ENCODE results near the gene RASA3.

Gene RASA3

GRCh38 chr13:114039471-114040141 lies 92.8 kb downstream of the RASA3 start:
- in situ Hi-C loops (cut with MboI; ENCODE audit: low sequenced_read_pairs): no loop called here

- in situ Hi-C loops (cut with MboI; ENCODE audit: low sequenced_read_pairs): no loop called here
Observed at GRCh38 chr13:114038900-114039299, 93.5 kb downstream of the RASA3 start.

GRCh38 chr13:114038211-114038613 lies 94.2 kb downstream of the RASA3 start:
- in situ Hi-C loops (cut with MboI; ENCODE audit: low sequenced_read_pairs): no loop called here

GRCh38 chr13:114037674-114038073 lies 94.7 kb downstream of the RASA3 start:
- in situ Hi-C loops (cut with MboI; ENCODE audit: low sequenced_read_pairs): no loop called here

- in situ Hi-C loops (cut with MboI; ENCODE audit: low sequenced_read_pairs): no loop called here
Observed at GRCh38 chr13:114035583-114036531, 96.6 kb downstream of the RASA3 start.

- in situ Hi-C loops (cut with MboI; ENCODE audit: low sequenced_read_pairs): no loop called here
Observed at GRCh38 chr13:114035186-114035582, 97.2 kb downstream of the RASA3 start.

- in situ Hi-C loops (cut with MboI; ENCODE audit: low sequenced_read_pairs): no loop called here
Observed at GRCh38 chr13:114034481-114034891, 97.9 kb downstream of the RASA3 start.

GRCh38 chr13:114033541-114034315 lies 98.7 kb downstream of the RASA3 start:
- in situ Hi-C loops (cut with MboI; ENCODE audit: low sequenced_read_pairs): no loop called here

- in situ Hi-C loops (cut with MboI; ENCODE audit: low sequenced_read_pairs): no loop called here
Observed at GRCh38 chr13:114032126-114032799, 100.2 kb downstream of the RASA3 start.

- in situ Hi-C loops (cut with MboI; ENCODE audit: low sequenced_read_pairs): no loop called here
Observed at GRCh38 chr13:114031631-114032030, 100.8 kb downstream of the RASA3 start.

- in situ Hi-C loops (cut with MboI; ENCODE audit: low sequenced_read_pairs): no loop called here
Observed at GRCh38 chr13:114030666-114031610, 101.5 kb downstream of the RASA3 start.

- in situ Hi-C loops (cut with MboI; ENCODE audit: low sequenced_read_pairs): no loop called here
Observed at GRCh38 chr13:114029866-114030625, 102.4 kb downstream of the RASA3 start.

- in situ Hi-C loops (cut with MboI; ENCODE audit: low sequenced_read_pairs): no loop called here
Observed at GRCh38 chr13:114027826-114028225, 104.6 kb downstream of the RASA3 start.

- in situ Hi-C loops (cut with MboI; ENCODE audit: low sequenced_read_pairs): no loop called here
Observed at GRCh38 chr13:114027046-114027715, 105.2 kb downstream of the RASA3 start.

- in situ Hi-C loops (cut with MboI; ENCODE audit: low sequenced_read_pairs): no loop called here
Observed at GRCh38 chr13:114026481-114026880, 105.9 kb downstream of the RASA3 start.

- in situ Hi-C loops (cut with MboI; ENCODE audit: low sequenced_read_pairs): no loop called here
Observed at GRCh38 chr13:114025714-114026431, 106.5 kb downstream of the RASA3 start.

- in situ Hi-C loops (cut with MboI; ENCODE audit: low sequenced_read_pairs): no loop called here
Observed at GRCh38 chr13:114025405-114025713, 107.1 kb downstream of the RASA3 start.
